NCI-H2171 (cell line): ENCODE results near the gene SPOCK1.

ENCODE experiments used
- DNase-seq: peaks from one replicate; lab custom pipeline; 2025; lab: John Stamatoyannopoulos, UW

SPOCK1 gene

GRCh38 chr5:137361280-137361679 is 137.8 kb downstream of the SPOCK1 start:
- no peak for DNase-seq

GRCh38 chr5:137360607-137361006 is 138.5 kb downstream of the SPOCK1 start:
- DNase-seq = no peak

DNA sequence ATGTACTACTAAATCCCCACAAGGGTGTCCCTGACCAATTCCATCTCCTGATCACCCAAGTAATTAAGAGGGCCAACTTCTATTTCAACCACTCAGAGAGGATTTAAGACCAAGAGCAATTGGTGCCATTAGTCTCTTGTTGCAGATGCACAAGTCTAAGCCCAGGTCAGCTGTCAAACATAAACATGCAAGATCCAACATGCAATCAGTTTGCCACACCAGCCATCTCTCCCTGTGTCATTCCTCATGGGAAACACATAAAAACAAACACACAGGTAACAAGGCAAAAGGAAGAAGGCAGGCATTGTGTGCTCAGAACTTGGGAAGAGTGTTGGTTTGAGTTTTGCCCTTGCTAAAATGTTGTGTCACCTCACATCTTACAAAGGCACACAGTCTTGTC is 139.2 kb downstream of the SPOCK1 start:
- DNase-seq = no peak

DNA sequence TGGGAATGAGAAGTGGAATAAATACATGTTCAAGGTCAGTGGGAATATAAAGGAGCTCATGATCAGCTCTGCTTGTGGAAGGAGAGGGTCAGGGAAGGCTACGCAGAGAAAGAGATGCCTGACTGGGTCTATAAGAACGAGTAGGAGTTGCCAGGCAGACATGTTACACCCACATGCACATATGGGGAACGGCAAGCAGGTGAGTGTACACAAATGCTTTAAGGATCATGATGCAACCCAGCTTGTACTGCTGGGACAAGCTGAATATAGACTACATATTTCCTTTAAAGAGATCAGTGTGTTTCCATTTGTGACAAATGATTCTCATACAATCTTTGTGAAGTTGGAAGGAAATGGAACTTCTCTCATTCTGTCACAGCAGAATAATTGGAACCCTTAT is 141.7 kb downstream of the SPOCK1 start:
- DNase-seq = no peak

DNA sequence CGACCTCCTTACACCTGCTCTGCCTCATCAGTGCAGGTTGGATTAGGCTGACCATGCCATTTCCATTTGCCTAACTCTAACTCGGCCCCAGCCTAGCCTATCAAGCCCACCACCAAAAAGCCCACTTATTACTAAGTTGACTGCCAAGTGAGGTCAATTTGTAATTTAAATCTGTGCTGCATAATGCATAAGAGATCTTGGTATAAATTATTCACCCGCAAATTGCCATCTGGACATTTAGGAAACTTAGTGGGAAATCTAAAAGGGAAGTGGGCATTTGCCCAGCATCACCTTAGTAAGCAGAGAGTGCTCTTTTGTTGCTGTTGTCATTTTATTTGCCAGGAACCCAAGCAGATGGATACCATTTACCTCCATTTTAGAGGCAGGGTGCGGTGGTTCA is 143.0 kb downstream of the SPOCK1 start:
- DNase-seq = no peak

GRCh38 chr5:137355708-137356107 is 143.4 kb downstream of the SPOCK1 start:
- no peak for DNase-seq

DNA sequence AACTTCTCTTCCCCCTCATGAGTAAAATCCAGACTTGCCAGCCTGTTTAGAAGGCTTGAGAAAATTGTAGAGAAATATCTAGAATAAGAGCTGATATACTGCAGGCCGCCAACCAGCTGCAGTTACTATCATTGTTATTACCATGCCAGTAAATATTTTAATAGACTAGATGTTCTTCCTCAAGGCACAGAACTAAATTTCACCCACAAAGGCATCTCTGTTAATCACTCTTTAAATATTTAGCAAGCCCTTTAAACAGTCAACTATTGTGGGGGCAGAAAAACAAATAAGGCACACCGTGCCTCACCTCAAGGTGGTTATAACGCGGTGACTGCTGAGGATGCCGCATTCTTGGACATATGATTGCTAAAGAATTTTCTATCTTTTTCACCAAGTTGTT is 147.0 kb downstream of the SPOCK1 start:
- DNase-seq = no peak

- no peak for DNase-seq
These were observed 148.3 kb downstream of the SPOCK1 start for GRCh38 chr5:137350791-137351190.

DNA sequence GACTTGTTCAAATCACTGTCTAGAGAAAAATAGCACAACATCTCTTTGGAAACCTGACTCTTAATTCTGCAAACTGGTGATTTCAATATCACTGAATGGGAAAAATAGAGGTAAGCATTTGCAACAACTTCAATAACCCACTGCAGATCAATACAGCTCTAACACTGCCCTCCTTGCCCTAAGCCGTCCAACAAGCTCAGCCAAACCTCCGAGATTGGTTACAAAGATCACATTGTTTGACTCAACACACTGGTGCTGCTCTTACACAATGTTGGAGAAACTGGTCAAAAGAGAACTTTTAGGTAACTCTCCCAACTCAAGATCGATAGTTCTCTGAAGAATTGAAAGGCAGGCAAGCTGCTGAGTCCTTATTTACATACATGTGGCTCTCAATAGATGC is 150.4 kb downstream of the SPOCK1 start:
- no peak for DNase-seq

GRCh38 chr5:137347865-137348264 is 151.3 kb downstream of the SPOCK1 start:
- DNase-seq = no peak

GRCh38 chr5:137346281-137346680 is 152.8 kb downstream of the SPOCK1 start:
- DNase-seq = no peak

GRCh38 chr5:137345396-137345795 is 153.7 kb downstream of the SPOCK1 start:
- DNase-seq = no peak

GRCh38 chr5:137344723-137345322 is 154.3 kb downstream of the SPOCK1 start:
- DNase-seq = no peak

- no peak for DNase-seq
These were observed 155.1 kb downstream of the SPOCK1 start for GRCh38 chr5:137344021-137344420.

- no peak for DNase-seq
These were observed 156.4 kb downstream of the SPOCK1 start for GRCh38 chr5:137342764-137343163.

DNA sequence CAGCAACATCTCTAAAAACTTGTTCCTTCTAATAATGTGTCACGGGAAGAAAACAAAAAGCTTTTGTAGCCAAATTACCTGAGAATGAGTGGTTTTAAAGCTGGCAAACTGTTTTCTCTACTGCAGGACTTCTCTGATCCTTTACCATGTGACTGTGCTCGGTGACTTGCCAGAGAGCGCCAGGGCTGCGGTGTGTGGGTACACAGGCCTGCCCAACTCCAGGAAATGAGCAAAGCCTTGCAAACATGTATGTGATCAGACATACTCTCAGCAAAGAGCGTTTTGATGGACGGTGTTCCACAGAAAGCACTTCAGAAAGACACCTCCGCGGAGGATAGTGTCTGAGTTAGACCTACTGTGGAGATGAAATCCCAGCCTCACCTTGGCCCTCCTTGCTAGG is 157.3 kb downstream of the SPOCK1 start:
- DNase-seq = no peak

- DNase-seq = no peak
These were observed 158.2 kb downstream of the SPOCK1 start for GRCh38 chr5:137340881-137341280.

- DNase-seq = no peak
These were observed 162.5 kb downstream of the SPOCK1 start for GRCh38 chr5:137336565-137337120.

- DNase-seq = no peak
These were observed 163.0 kb downstream of the SPOCK1 start for GRCh38 chr5:137336161-137336560.

DNA sequence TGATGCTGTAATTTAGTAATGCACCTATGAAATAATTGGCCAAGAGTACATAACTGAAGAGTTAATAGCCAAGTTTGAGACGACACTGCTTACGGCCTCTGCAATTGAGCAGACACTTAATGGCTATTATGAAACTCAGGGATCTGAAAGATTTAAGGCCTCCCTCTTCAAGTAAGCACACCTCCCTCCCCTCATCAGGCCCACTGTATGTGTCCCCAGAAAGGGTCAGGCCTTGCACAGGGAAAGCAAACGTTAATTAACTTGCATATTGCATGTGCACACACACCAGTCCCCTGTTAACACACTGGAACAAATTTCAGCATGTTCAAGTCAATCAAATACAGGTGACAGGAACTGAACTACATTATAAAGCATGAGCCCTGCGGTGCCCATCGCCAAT is 163.6 kb downstream of the SPOCK1 start:
- DNase-seq = no peak

DNA sequence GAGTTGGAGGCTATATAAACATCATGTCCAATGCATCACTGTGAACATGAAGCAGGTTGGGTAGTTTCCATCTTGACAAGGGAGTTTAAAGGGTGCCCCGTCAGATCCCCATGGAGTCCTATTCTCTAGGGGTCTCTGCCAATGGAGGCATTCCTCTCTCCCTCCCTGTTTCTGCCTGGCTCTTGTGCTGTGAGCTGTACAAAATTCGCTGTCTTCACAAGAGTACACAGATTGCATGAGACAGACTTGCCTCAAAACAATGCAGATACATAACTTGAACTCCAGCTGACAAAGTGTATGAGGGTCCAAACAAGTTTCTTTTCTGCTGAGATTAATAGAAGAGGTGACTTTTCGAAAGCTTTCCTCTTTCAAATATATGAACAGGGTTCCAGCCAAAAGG is 165.2 kb downstream of the SPOCK1 start:
- no peak for DNase-seq

- DNase-seq = no peak
These were observed 165.7 kb downstream of the SPOCK1 start for GRCh38 chr5:137333475-137333874.

GRCh38 chr5:137332296-137332695 is 166.8 kb downstream of the SPOCK1 start:
- no peak for DNase-seq

- no peak for DNase-seq
These were observed 169.4 kb downstream of the SPOCK1 start for GRCh38 chr5:137329586-137330296.
